Measurements from ENCODE around the gene ZNRF3.
A peak's percentile ranks its signal among the peaks of the same experiment; 100 is the strongest.
"Not testable (repeated sequence)": the region's sequence is repeated elsewhere in the genome, so short reads cannot be mapped to it uniquely, and the experiment has no call there.

The ZNRF3 gene

DNA sequence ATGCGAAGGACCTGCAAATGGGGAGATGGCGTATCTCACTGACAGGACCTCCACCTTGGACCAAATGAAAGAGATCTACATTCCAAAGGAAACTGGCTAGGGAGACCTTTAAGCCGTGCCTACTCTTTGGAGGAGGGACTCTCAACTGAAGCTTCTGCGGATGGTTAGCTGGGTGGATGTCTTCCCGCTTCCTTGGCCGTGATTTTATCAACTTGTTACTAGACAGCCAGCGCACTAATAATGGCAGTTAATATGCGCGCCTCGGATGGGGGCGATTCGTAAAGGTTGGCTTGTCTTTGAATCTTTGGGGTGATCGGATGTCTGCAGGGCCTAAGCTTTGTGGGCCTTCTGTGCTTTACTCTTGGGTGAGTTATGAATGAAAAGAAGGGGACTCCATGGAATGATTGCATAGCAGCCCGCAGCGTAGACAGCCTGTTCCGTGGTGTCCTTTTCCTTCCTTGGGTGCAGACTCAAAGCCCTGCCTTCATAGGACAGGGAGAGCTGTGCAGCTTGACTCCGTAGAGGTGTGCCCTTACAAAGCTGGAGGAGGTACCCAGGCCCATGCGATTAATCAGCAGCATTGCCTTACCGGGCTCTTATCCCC, 1.5 kb downstream of the ZNRF3 start:
- no peak for DNase-seq

DNA sequence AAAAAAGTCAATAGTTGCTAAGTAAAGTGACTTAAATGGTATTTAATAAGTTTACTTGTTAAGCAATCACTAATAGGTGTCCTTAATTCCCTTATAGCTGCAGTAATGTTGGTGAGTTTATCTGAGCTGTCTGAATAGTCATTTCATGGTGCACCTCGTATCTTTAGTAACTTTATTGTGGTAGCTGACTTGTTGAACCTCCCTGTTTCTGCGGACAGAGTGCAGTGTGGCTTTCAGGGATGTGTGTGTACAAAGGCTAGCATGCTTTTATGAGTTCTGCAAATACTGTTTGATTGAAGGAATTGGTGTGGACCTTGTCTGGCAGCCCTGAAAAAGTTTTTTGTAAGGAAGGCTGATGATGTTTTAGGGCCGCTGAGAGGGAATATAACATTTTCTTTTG, 2.6 kb downstream of the ZNRF3 start:
- no peak for DNase-seq

DNA sequence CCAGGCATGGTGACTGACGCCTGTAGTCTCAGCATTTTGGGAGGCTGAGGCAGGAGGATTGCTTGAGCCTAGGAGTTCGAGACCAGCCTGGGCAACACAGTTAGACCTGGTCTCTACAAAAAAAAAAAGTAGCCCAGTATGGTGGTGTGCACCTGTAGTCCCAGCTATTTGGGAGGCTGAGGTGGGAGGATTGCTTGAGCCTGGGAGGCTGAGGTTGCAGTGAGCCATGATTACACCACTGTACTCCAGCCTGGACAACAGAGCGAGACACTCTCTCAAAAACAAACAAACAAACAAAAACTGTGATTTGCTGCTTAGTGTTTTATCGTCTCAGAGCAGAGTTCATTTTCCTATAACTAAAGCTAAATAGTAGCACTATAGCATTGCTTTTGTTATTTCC, 3.3 kb downstream of the ZNRF3 start:
- DNase-seq, result not testable (repeated sequence)

DNA sequence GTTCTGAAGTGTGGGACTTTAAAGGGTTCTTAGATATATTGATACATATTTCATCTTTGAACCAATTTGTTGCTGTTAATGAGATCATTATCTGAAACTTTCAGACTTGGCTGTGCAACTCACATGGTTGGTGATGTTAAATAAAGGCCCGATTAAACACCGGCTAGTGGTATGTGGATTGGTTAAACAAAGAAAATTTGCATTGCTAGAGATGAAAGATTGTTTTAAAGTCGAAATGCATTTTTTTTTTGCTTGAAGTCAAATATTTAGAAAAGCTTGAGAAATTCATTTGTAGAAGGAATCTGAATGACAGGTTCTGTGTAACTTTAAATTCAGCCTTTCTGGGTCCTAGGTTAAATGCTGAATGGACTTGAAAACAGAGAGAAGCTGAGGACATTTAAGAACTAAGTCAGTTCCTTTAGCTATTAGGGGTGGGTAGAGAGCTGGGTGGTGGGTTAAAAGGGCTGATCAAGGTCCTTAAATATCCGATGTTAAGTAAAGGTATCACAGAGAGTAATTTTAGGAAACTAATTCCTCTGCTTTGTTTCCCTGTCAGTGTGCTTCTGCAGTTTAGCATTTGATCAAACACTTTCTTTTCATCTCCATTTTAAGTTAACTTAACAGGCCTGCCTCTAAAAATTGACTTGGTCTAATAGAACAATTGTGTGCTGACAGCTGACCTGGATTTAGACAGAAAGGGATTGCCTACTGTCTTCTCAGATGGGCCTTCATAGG, 4.5 kb downstream of the ZNRF3 start:
- DNase-seq, result no peak

DNA sequence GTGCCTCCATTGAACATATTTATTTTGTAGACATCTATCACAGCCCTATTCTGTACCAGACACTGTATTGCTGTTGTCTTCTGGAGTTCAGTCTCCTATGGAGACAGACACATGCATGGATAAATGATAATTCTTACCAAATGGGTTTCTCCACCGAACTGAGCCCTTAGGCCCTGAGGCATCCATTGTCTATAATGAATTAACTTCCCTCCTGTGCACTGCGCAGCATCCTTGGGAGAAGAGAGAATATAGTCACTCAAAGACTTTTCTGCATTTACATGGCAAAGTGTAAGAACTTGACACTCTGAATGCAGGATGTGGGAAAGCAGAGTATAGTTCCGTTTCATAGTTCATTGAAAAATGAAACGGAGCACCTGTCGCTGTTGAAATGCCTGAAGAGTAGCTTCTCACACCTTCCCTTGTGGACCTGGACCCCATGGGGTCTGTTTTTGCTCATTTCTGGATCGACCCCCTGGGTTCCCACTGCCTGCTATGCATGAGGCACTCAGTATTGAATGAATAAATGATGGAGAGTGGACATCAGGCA, 6.2 kb downstream of the ZNRF3 start:
- DNase-seq, result no peak

DNA sequence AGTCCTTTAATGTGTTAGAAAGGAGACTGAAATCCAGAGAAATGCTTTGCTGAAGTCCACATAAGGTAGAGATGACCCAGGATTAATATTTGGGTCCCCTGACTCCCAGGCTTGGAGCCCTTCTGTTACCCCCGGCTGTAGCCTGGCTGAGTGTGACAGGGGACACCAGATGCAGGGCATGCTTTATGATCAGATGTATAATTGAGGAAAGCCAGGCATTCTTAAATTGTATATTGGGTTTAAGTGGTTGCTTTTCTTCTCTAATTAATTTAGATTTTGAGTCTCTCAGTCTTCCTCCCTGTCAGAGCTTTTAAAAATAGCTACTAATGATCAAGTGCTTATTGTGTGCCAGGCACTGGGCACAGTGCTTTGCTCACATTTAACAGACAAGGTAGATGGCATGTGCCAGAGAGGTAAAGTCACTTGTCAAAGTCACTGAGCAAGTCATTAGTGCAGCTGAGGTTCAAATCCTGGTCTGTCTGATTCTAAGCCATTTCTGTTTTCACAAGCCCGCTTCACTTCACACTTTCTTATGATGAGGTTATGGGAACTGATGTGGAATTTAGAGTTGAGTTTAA, 7.9 kb downstream of the ZNRF3 start:
- no peak for DNase-seq

DNA sequence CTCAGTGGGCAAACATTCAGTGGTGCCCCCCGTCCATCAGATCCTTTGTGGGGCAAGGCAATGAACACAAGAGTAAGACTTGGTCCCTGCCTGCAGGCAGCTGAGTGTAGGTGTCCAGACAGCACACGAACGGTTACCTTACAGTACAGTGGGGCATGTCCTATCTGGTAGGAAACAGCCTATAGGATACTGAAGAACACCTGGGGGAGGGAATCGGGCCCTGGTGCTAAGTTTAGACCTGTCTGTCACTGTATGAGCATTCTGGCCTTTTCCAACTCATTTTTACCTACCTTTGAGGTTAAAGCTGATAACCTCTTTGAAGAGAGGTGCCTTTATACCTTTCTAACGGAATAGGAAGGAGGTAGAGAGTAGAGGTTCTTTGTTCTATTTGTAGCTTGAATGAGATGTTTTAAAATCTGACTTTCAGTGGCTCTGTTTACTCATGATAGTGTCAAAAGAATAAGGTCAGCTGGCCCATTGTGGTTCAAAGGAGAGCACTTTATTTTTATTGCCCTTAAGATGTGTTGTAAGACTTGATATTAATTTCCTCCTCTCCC, 8.9 kb downstream of the ZNRF3 start:
- no peak for DNase-seq

DNA sequence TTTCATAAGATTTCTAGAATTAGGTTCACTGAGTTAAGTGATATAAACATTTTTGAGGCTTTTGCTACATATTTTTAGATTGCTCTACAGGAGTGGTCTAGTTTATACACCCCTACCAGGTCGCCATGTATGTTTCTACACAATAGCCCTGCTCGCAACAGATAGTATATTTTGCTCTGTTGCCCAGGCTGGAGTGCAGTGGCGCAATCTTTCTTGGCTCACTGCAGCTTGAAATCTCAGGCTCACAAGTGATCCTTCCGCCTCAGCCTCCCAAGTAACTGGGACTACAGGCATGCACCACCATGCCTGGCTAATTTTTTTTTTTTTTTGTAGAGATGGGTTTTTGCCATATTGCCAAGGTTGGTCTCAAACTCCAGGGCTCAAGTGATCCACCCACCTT, 10.4 kb downstream of the ZNRF3 start:
- no peak for DNase-seq

DNA sequence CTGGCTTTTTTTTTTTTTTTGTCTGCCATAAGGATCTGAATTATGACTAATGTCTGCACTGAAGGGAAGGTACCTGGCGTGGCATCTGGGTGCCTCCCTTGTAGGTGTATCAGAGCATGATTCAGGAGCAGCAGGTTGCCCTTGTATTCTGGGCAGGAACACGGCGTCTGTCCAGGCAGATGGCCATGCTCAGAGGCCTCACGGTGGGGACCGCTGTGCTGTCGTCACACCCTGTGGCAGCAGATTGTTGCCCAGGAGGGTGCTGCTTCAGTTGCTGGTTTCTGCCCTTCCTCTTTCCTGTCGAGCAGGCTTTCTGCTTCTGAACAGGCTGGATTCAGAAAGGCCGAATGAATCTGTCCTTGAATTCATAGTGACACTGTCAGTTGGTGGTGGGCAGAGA, 11.0 kb downstream of the ZNRF3 start:
- DNase-seq, result no peak

DNA sequence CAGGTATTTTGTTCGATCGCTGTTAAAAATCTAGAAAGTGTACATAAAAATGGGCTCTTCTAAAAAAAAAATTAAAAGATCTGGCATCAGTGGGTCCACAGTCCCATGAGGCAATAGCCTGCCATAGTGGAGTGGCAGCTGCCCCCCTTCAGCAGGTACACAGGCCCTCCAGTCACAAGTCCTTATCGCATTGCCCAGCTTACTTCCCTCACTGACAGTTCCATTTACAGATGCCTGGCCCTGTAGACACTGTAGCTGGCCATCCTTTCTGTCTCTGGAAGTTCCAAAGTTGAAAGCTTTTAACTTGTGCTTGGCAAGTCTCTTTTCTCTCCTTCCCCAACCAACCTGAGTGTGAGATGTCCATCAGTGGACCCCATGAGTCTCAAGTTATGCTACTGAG, 11.4 kb downstream of the ZNRF3 start:
- DNase-seq, result no peak

DNA sequence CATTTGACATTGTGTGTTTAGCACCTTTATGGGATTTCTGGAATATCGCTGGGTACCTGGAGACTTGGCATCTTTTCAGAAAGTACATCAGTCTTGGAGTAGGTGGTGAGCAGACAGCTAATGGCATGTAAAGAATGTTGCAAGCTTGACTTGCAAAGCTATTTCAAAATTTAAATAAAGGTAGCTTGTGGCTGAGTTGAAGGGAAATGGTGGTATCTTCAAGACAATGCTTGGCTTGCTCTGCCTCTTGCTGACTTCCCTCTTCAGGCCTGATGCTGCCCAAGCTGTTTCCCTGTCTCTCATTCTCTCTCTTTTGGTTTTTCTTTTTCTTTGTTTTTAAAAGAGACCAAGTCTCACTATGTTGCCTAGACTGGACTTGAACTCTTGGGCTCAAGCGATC, 13.2 kb downstream of the ZNRF3 start:
- no peak for DNase-seq

DNA sequence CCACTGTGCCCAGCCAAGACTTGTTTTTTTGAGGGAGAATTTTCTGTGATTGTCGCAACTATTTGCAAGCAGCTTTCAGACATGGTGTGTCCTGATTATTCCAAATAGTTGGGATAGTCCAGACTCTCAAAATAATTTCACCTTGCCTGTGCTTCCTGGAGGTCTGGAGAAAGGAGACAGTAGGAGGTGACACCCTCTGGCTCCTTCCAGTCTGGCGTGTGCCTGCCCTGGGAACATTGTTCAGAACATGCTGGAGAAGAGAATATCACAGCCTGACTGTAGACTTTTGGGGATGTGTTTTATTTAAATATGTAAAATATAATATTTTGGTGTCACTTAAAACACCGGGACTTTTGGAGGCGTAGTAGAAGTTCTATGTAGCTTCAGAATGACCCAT, 14.9 kb downstream of the ZNRF3 start:
- no peak for DNase-seq

DNA sequence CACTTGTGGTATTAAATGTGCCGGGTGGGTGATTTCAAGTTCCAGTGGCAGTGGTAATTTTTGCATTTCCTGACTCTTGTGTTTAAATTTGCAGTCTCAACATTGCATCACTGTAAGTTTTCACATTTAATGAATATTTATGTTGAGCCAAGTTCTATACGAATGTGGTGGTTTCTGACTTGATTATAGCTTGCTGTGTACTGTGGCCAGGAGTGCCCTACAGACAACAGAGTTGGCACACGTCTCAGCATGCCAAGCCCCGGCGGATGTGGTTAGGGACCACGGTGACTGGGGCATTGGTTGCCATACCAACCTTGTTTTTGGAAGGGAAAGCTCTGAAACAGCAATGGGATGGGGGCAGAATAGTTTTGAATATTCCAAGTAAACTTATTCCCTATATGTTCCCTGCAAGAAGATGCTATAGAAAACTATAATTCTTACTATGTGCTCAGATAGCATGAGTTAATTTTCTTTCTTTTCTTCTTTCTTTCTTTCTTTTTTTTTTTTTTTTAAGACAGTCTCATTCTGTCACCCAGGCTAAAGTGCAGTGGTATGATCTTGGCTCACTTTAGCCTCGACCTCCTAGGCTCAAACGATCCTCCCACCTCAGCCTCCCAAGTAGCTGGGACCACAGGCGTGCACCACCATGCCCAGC, 16.0 kb downstream of the ZNRF3 start:
- DNase-seq, result peak in 1 of 2 donors; percentile 46

DNA sequence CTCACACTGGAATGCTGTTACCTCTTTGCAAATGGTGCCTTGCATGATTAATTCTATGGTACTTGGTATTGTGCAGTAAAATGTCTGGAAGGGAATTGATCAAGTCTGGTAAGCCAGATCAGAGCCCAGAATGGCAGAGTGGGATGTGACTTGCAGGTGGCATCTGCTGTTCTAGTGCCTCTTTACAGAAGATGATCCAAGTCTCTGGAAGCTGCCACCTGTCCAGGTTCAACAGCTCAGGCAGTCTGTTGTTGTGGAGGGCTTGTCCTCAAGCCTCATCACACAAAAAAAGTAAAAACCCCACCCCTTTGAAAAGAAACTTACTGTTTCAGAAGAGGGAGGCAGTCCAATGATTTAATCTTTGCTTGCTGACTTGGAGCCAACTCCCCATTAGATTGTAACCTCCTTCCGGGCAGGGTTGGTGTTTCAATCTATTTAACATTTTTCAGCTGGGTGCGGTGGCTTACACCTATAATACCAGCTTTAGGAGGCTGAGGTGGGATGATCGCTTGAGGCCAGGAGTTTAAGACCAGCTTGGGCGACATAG, 17.1 kb downstream of the ZNRF3 start:
- DNase-seq, result no peak

DNA sequence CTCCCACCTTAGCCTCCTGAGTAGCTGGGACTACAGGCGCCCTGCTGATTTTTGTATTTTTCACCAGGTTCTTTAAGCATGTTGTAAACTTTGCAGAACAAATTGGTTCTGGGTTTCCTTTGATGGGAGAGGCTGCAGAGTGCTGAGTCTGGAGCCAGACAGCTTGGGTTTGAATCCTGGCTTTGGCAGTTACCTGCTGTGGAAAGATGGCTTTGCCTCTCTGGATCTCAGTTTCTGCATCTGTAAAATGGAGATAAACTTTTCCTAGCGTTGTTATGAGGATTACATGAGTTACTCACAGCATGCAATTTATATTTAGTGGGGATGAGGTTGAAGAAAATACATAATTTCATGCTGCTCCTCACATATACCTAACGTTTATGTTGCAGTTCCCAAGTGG, 19.1 kb downstream of the ZNRF3 start:
- DNase-seq, result no peak

DNA sequence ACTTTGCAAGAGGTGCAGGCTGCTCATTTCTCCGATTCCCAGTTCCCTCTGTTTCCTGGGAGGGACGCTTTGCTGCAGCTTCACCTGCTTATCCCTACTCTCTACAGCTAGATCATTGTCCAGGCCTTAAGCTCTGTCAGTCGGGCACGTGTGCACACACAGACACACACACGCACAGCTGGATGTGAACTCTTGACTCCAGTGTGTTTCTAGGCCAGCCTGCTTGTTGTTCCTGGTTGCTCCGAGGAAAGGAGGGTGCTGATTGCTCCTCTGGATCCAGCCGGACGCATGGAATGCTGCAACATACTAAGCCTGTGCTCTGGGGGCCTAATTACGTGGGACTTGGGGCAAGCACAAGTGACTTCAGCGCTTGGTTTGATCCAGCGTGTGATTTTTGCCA, 19.7 kb downstream of the ZNRF3 start:
- DNase-seq, result no peak

DNA sequence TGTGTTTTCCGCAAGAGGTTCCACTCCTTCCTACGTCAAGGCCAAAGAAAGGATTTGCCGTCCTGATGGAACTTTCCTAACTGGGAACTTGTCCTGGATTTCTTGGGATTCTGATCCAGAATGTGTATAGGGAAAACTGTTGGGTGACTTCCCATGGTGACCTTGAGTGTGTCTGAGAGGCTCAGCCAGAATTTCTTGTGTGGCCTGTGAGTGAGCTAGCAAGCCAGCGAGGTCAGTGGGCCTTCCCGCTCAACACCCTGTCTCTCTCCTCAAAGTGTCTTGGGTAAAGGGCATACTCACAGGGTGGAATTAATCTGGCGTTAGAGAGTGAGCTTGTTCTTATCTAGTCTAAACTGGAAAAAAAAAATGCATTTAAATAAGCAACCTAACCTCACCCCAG, 20.4 kb downstream of the ZNRF3 start:
- no peak for DNase-seq

DNA sequence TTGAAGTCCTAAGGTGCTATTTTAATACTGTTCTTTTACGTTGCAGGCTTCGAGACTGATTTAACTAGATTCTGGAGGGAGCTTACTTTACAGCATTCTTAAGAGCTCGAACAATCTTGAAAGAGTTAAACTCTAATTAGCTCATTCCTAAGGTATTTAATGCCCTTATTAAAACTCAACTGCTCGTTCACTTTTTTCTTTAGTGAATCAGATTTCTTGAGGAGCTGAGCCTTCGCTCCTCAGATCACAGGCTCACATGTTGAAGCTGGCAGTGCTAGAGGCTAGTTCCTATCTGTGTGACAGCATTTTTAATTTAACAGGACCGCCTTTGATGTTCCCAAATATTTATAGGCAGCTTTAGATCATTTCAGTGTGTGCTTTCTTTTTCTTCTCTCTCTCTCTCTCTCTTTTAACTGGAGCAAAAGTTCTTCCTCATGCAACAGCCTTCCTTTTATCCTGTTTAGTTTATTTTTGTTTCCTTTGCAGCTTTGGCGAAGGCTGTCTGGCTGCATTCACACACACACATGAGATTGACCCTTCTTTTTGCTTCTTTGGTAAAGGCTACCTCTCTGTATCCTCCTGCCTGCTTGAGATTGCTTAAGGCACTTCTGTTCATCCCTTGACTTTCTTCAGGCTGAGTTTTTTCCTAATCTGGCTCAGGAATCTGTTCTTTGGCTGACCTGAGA, 21.0 kb downstream of the ZNRF3 start:
- no peak for DNase-seq

DNA sequence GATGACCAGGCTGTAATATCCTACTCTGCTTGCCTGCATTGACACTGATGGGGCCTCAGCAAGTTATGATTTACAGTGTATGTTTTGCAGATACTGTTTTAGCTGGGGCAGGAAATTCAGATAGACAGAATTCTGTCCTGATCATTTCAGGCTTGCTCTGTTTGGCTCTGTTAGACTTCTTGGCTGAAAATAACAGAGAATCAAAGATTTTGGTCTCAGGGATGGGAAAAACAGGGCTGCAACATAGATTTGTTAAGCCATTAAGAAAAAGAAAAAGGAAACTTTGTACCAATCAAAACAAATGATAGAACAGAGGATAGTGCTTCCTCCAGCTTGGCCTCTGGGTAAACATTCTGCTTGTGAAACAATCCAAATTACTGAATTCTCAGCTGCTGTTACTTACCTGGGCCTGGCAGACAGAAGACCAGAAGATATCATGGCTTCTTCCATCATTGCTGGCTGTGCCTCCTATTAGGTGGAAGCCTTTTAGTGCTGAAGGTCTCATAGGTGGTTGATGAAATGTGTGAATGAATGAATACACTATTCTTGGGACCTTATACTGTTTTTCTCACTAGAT, 22.0 kb downstream of the ZNRF3 start:
- no peak for DNase-seq

DNA sequence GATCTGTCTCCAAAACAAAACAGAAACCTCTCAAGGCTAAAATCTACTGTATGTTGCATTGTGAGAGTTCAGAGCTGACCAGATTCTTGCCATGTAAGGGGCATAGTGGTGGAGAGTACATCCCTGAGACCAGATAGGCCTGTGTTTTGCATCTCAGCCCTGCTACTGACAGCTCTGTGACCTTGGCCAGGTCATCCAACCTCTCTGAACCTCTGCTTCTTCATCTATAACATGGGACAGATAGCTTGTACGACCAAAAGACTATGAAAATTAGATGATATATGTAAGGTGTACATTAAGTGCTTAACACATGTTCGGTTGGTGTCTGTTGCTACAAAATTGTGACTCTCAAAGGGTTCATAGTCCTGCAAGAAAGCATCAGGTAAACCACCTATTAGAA, 22.9 kb downstream of the ZNRF3 start:
- DNase-seq, result no peak

DNA sequence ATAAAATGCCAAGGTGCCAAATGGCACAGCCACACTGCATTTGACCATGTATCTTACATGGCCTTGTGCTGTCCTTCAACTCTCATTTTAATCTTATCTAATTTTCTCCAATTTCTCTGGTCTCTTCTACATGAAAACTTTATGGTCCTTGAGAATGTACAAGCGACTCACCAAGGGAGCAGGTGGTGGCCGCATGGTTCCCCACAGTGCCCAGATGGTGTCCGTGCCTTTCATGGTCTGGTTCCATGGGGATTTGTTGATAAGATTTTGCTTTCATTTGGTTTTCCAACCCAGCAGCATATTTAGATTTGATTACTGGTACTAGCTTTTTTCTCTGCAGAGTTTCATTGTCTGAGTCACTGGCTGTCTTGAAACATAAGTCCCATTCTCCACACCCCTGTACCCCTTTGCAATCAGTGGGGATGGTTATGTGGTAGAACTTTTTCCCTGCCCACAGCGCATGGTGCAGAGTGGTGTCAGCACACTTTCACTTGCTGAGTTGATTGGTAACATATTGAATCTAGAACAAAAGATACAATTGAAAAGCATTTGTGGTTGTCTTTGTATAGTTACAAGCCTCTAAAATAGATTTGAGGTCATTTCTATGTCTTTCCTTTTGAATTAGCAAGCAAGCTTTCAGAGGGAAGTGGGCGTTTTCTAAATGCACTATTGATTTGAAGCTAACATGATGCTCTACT, 24.1 kb downstream of the ZNRF3 start:
- no peak for DNase-seq

DNA sequence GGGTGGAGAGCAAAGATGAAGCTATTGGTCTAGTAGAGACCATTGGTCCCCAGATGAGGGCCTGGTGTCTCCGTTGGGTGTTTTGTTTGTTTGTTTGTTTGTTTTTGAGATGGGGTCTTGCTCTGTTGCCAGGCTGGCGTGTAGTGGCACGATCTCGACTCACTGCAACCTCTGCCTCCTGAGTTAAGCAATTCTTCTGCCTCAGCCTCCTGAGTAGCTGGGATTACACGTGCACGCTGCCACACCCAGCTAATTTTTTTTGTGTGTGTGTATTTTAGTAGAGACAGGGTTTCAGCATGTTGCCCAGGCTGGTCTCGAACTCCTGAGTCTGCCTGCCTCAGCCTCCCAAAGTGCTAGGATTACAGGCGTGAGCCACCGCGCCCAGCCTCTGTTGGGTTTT, 25.4 kb downstream of the ZNRF3 start:
- DNase-seq, result not testable (repeated sequence)

Measured in CD4-positive, alpha-beta T cell treated with Interferon alpha-2 for 1 hour (primary cell).